HG03520 (cell line): Measurements from ENCODE around the gene BCAR3.

Source experiments
- ATAC-seq: cut with Tn5 transposase; IDR thresholded peaks from one replicate; pipeline ENCODE4 v1.9.1; 2021; ENCODE audit warnings: mild to moderate bottlenecking, moderate library complexity; ENCODE audit not compliant: unreplicated experiment

BCAR3 gene

GRCh38 chr1:93518516-93518915 is 163.1 kb downstream of the BCAR3 start:
- ATAC-seq = no peak

- ATAC-seq = no peak
Measured at GRCh38 chr1:93516164-93516563, 165.5 kb downstream of the BCAR3 start.
